GM10847 (cell line): ENCODE results near the gene WDFY4.

ENCODE experiments used
- POLR2A ChIP-seq: IDR thresholded peaks from 2 replicates; pipeline ENCODE4 v1.6.1; 2011; ENCODE audit not compliant: insufficient read length; ENCODE audit errors: extremely low read depth

The WDFY4 gene

GRCh38 chr10:48763403-48763965, 78.8 kb downstream of the WDFY4 start:
- no peak for TF ChIP-seq POLR2A

GRCh38 chr10:48764486-48764885, 79.8 kb downstream of the WDFY4 start:
- no peak for TF ChIP-seq POLR2A

- no peak for TF ChIP-seq POLR2A
Observed at GRCh38 chr10:48765039-48765438, 80.4 kb downstream of the WDFY4 start.

GRCh38 chr10:48765527-48765926, 80.9 kb downstream of the WDFY4 start:
- TF ChIP-seq POLR2A, result no peak

GRCh38 chr10:48767373-48768143, 82.9 kb downstream of the WDFY4 start:
- TF ChIP-seq POLR2A, result no peak

- TF ChIP-seq POLR2A, result no peak
Observed at GRCh38 chr10:48768144-48768766, 83.6 kb downstream of the WDFY4 start.

- TF ChIP-seq POLR2A, result no peak
Observed at GRCh38 chr10:48768926-48769325, 84.3 kb downstream of the WDFY4 start.

GRCh38 chr10:48769706-48770435, 85.2 kb downstream of the WDFY4 start:
- TF ChIP-seq POLR2A, result no peak

- TF ChIP-seq POLR2A, result no peak
Observed at GRCh38 chr10:48770561-48771089, 86.0 kb downstream of the WDFY4 start.

- no peak for TF ChIP-seq POLR2A
Observed at GRCh38 chr10:48771234-48771633, 86.6 kb downstream of the WDFY4 start.

GRCh38 chr10:48772059-48772458, 87.4 kb downstream of the WDFY4 start:
- TF ChIP-seq POLR2A, result no peak

GRCh38 chr10:48773580-48773979, 88.9 kb downstream of the WDFY4 start:
- no peak for TF ChIP-seq POLR2A

- TF ChIP-seq POLR2A, result no peak
Observed at GRCh38 chr10:48774416-48775205, 89.9 kb downstream of the WDFY4 start.

GRCh38 chr10:48775206-48775517, 90.5 kb downstream of the WDFY4 start:
- TF ChIP-seq POLR2A, result no peak

GRCh38 chr10:48776005-48776522, 91.4 kb downstream of the WDFY4 start:
- TF ChIP-seq POLR2A, result no peak

GRCh38 chr10:48776528-48776927, 91.9 kb downstream of the WDFY4 start:
- no peak for TF ChIP-seq POLR2A
